Mesendoderm (in vitro differentiated cells): Measurements from ENCODE around the gene SH3TC2. TPM values are rescaled to one million over a fixed set of nuclear protein-coding genes. Genes with fewer than 3 reads are reported as not detected.

Experiments used
- DNase-seq: peaks from one replicate; pipeline ENCODE4 v3.0.0; 2013
- H2AK5ac ChIP-seq: 2 replicates; pipeline ENCODE4 v1.6.1; 2013; ENCODE audit warnings: low read length, inconsistent platforms
- H2BK120ac ChIP-seq: 2 replicates; pipeline ENCODE4 v1.6.1; 2013; ENCODE audit warnings: low read depth, mild to moderate bottlenecking, low read length, moderate library complexity, mixed read lengths
- H2BK15ac ChIP-seq: replicated peaks from 2 replicates; pipeline ENCODE4 v1.6.1; 2013; ENCODE audit warnings: low read depth, mild to moderate bottlenecking, moderate library complexity
- H2BK5ac ChIP-seq: 2 replicates; pipeline ENCODE4 v1.6.1; 2013; ENCODE audit warnings: low read length, inconsistent platforms
- H3K18ac ChIP-seq: 2 replicates; pipeline ENCODE4 v1.6.1; 2013; ENCODE audit warnings: mild to moderate bottlenecking, low read length, mixed read lengths
- H3K23ac ChIP-seq: one replicate; pipeline ENCODE4 v1.6.1; 2013; ENCODE audit warnings: low read length
- H3K27ac ChIP-seq: 2 replicates; pipeline ENCODE4 v1.5.1; 2013; ENCODE audit warnings: low read depth, mild to moderate bottlenecking, inconsistent platforms, low read length, moderate library complexity
- H3K27me3 ChIP-seq: 2 replicates; pipeline ENCODE4 v1.6.1; 2013; ENCODE audit warnings: low read length, control low read depth, mild to moderate bottlenecking, inconsistent platforms; ENCODE audit not compliant: insufficient read depth, poor library complexity
- H3K36me3 ChIP-seq: 2 replicates; pipeline ENCODE4 v1.6.1; 2013; ENCODE audit warnings: low read length, inconsistent platforms; ENCODE audit not compliant: control insufficient read depth, insufficient read depth
- H3K4ac ChIP-seq: one replicate; pipeline ENCODE4 v1.6.1; 2013; ENCODE audit warnings: low read depth, mild to moderate bottlenecking, low read length, moderate library complexity
- H3K4me1 ChIP-seq: 2 replicates; pipeline ENCODE4 v1.6.1; 2013; ENCODE audit warnings: low read depth, low read length, inconsistent platforms; ENCODE audit not compliant: control insufficient read depth
- H3K4me2 ChIP-seq: 2 replicates; pipeline ENCODE4 v1.6.1; 2013; ENCODE audit warnings: low read length
- H3K4me3 ChIP-seq: 2 replicates; pipeline ENCODE4 v1.5.1; 2013; ENCODE audit warnings: mild to moderate bottlenecking, low read length
- H3K56ac ChIP-seq: one replicate; pipeline ENCODE4 v1.6.1; 2013; ENCODE audit warnings: low read length
- H3K79me1 ChIP-seq: 2 replicates; pipeline ENCODE4 v1.6.1; 2013; ENCODE audit warnings: low read length, inconsistent platforms
- H3K79me2 ChIP-seq: 2 replicates; pipeline ENCODE4 v1.6.1; 2013; ENCODE audit warnings: mild to moderate bottlenecking, low read length; ENCODE audit not compliant: control insufficient read depth, insufficient read depth
- H3K9ac ChIP-seq: 2 replicates; pipeline ENCODE4 v1.6.1; 2013; ENCODE audit warnings: low read length, inconsistent platforms
- H4K5ac ChIP-seq: one replicate; pipeline ENCODE4 v1.6.1; 2013; ENCODE audit warnings: low read length
- H4K8ac ChIP-seq: one replicate; pipeline ENCODE4 v1.6.1; 2013; ENCODE audit warnings: low read depth, mild to moderate bottlenecking, control low read depth, low read length, moderate library complexity
- WGBS: extraction: QIAGEN DNeasy Blood & Tissue Kit; methylation state at CpG from one replicate; pipeline ENCODE4 v1.1.7; 2013; ENCODE audit warnings: low lambda C conversion rate, missing lambda C conversion rate; ENCODE audit not compliant: insufficient coverage; ENCODE audit errors: extremely low coverage; 5-methylcytosine and 5-hydroxymethylcytosine counted together
- polyA plus RNA-seq, 2 experiments: library from polyadenylated mRNA; stranded (reverse); fragments of 200-250 nt; gene quantifications; one replicate each; pipeline ENCODE4 v1.2.3, GENCODE V29; 2013

SH3TC2 gene
- 0.49 TPM for polyA plus RNA-seq (2013, experiment 1 of 2)
- polyA plus RNA-seq (2013, experiment 2 of 2) = 0.80 TPM

- no peak within 1 kb of the TSS for H3K4me3 ChIP-seq
- H3K4me1 ChIP-seq = peaks cover 11% of the 10 kb centered on the region
- H4K5ac ChIP-seq = no peak within 1 kb of the TSS
- peak within 1 kb of the TSS; percentile 28 for H3K18ac ChIP-seq
- H3K79me2 ChIP-seq = no peaks in the 10 kb centered on the region
- DNase-seq = peak; percentile 98
- no peaks in the 10 kb centered on the region for H3K27me3 ChIP-seq
- peak within 1 kb of the TSS; percentile 10 for H2BK5ac ChIP-seq
- H3K56ac ChIP-seq = peak within 1 kb of the TSS; percentile 50
- H2BK120ac ChIP-seq = no peak within 1 kb of the TSS
- no peak within 1 kb of the TSS for H3K27ac ChIP-seq
- H3K79me1 ChIP-seq = no peaks in the 10 kb centered on the region
- peak within 1 kb of the TSS; percentile 11 for H3K4ac ChIP-seq
- H4K8ac ChIP-seq = no peak within 1 kb of the TSS
- H3K23ac ChIP-seq = no peak within 1 kb of the TSS
- H2BK15ac ChIP-seq = no peak within 1 kb of the TSS
- no peak within 1 kb of the TSS for H3K9ac ChIP-seq
- no CpG with 5 or more reads among the region's 9 CpGs for WGBS
- H3K36me3 ChIP-seq = no peaks in the 10 kb centered on the region
- no peak within 1 kb of the TSS for H2AK5ac ChIP-seq
- no peak within 1 kb of the TSS for H3K4me2 ChIP-seq
Measured at GRCh38 chr5:149063017-149063687, at the start of gene SH3TC2. Gene SH3TC2 (minus strand): TSS chr5:149063062. CDS start chr5:149063022, 40 bp downstream.

GRCh38 chr5:149110406-149110805 lies 47.5 kb upstream of the SH3TC2 start:
- H2BK5ac ChIP-seq = no peak overlapping the region
- no peaks in the 10 kb centered on the region for H3K36me3 ChIP-seq
- no peak overlapping the region for H3K4ac ChIP-seq
- H3K18ac ChIP-seq = no peak overlapping the region
- H2AK5ac ChIP-seq = no peak overlapping the region
- H3K27ac ChIP-seq = no peak overlapping the region
- no peak overlapping the region for H2BK15ac ChIP-seq
- no peak overlapping the region for H3K4me2 ChIP-seq
- no peak overlapping the region for H4K5ac ChIP-seq
- no CpG with 5 or more reads among the region's 4 CpGs for WGBS
- H3K9ac ChIP-seq = no peak overlapping the region
- no peaks in the 10 kb centered on the region for H3K79me2 ChIP-seq
- H3K4me1 ChIP-seq = no peaks in the 10 kb centered on the region
- no peaks in the 10 kb centered on the region for H3K27me3 ChIP-seq
- no peak overlapping the region for H3K56ac ChIP-seq
- H3K23ac ChIP-seq = no peak overlapping the region
- no peak for DNase-seq
- H2BK120ac ChIP-seq = no peak overlapping the region
- no peak overlapping the region for H4K8ac ChIP-seq
- no peak overlapping the region for H3K4me3 ChIP-seq
- no peaks in the 10 kb centered on the region for H3K79me1 ChIP-seq

GRCh38 chr5:149108651-149109280 lies 45.9 kb upstream of the SH3TC2 start:
- H2AK5ac ChIP-seq = no peak overlapping the region
- no peak overlapping the region for H3K27ac ChIP-seq
- H3K4me2 ChIP-seq = no peak overlapping the region
- H2BK5ac ChIP-seq = no peak overlapping the region
- no peak overlapping the region for H3K4me3 ChIP-seq
- H3K9ac ChIP-seq = no peak overlapping the region
- no peak overlapping the region for H4K8ac ChIP-seq
- H3K79me1 ChIP-seq = no peaks in the 10 kb centered on the region
- H3K23ac ChIP-seq = no peak overlapping the region
- DNase-seq = no peak
- no CpG with 5 or more reads among the region's 2 CpGs for WGBS
- H3K79me2 ChIP-seq = no peaks in the 10 kb centered on the region
- H2BK120ac ChIP-seq = no peak overlapping the region
- H3K4ac ChIP-seq = no peak overlapping the region
- H3K4me1 ChIP-seq = no peaks in the 10 kb centered on the region
- H3K36me3 ChIP-seq = no peaks in the 10 kb centered on the region
- no peaks in the 10 kb centered on the region for H3K27me3 ChIP-seq
- no peak overlapping the region for H2BK15ac ChIP-seq
- no peak overlapping the region for H4K5ac ChIP-seq
- H3K18ac ChIP-seq = no peak overlapping the region
- no peak overlapping the region for H3K56ac ChIP-seq

- H2BK15ac ChIP-seq = no peak overlapping the region
- no peak overlapping the region for H4K8ac ChIP-seq
- H2AK5ac ChIP-seq = no peak overlapping the region
- no peaks in the 10 kb centered on the region for H3K27me3 ChIP-seq
- H3K9ac ChIP-seq = no peak overlapping the region
- DNase-seq = no peak
- H2BK5ac ChIP-seq = no peak overlapping the region
- no peaks in the 10 kb centered on the region for H3K36me3 ChIP-seq
- no peaks in the 10 kb centered on the region for H3K4me1 ChIP-seq
- no peak overlapping the region for H3K23ac ChIP-seq
- H2BK120ac ChIP-seq = no peak overlapping the region
- no peak overlapping the region for H3K56ac ChIP-seq
- H3K4me3 ChIP-seq = no peak overlapping the region
- H3K27ac ChIP-seq = no peak overlapping the region
- H4K5ac ChIP-seq = no peak overlapping the region
- no peak overlapping the region for H3K4me2 ChIP-seq
- no peaks in the 10 kb centered on the region for H3K79me2 ChIP-seq
- H3K4ac ChIP-seq = no peak overlapping the region
- H3K79me1 ChIP-seq = no peaks in the 10 kb centered on the region
- H3K18ac ChIP-seq = no peak overlapping the region
Measured at GRCh38 chr5:149100331-149100730, 37.5 kb upstream of the SH3TC2 start.

- H2AK5ac ChIP-seq = no peak overlapping the region
- H2BK15ac ChIP-seq = no peak overlapping the region
- H3K36me3 ChIP-seq = no peaks in the 10 kb centered on the region
- H3K23ac ChIP-seq = no peak overlapping the region
- H2BK120ac ChIP-seq = no peak overlapping the region
- H3K18ac ChIP-seq = no peak overlapping the region
- no peak overlapping the region for H3K9ac ChIP-seq
- DNase-seq = no peak
- H3K4me1 ChIP-seq = no peaks in the 10 kb centered on the region
- no peak overlapping the region for H3K27ac ChIP-seq
- no peaks in the 10 kb centered on the region for H3K27me3 ChIP-seq
- no peak overlapping the region for H4K5ac ChIP-seq
- H3K56ac ChIP-seq = no peak overlapping the region
- H3K79me2 ChIP-seq = no peaks in the 10 kb centered on the region
- no peak overlapping the region for H4K8ac ChIP-seq
- no peak overlapping the region for H3K4me3 ChIP-seq
- no peaks in the 10 kb centered on the region for H3K79me1 ChIP-seq
- no peak overlapping the region for H2BK5ac ChIP-seq
- no peak overlapping the region for H3K4ac ChIP-seq
- no peak overlapping the region for H3K4me2 ChIP-seq
Measured at GRCh38 chr5:149099920-149100319, 37.1 kb upstream of the SH3TC2 start.

- H2AK5ac ChIP-seq = no peak overlapping the region
- no peak overlapping the region for H3K4me3 ChIP-seq
- H3K79me2 ChIP-seq = no peaks in the 10 kb centered on the region
- no peak for DNase-seq
- H2BK15ac ChIP-seq = no peak overlapping the region
- no peaks in the 10 kb centered on the region for H3K27me3 ChIP-seq
- no peak overlapping the region for H4K5ac ChIP-seq
- no peak overlapping the region for H3K27ac ChIP-seq
- no peak overlapping the region for H3K9ac ChIP-seq
- H3K4me2 ChIP-seq = no peak overlapping the region
- no peak overlapping the region for H3K4ac ChIP-seq
- H3K56ac ChIP-seq = no peak overlapping the region
- H2BK5ac ChIP-seq = no peak overlapping the region
- no peaks in the 10 kb centered on the region for H3K79me1 ChIP-seq
- H4K8ac ChIP-seq = no peak overlapping the region
- no peak overlapping the region for H3K18ac ChIP-seq
- no peaks in the 10 kb centered on the region for H3K36me3 ChIP-seq
- no peaks in the 10 kb centered on the region for H3K4me1 ChIP-seq
- no peak overlapping the region for H3K23ac ChIP-seq
- no CpG with 5 or more reads among the region's 2 CpGs for WGBS
- no peak overlapping the region for H2BK120ac ChIP-seq
Measured at GRCh38 chr5:149094996-149095395, 32.1 kb upstream of the SH3TC2 start.
